ENCODE data around the gene SULT1B1.

The SULT1B1 gene

DNA sequence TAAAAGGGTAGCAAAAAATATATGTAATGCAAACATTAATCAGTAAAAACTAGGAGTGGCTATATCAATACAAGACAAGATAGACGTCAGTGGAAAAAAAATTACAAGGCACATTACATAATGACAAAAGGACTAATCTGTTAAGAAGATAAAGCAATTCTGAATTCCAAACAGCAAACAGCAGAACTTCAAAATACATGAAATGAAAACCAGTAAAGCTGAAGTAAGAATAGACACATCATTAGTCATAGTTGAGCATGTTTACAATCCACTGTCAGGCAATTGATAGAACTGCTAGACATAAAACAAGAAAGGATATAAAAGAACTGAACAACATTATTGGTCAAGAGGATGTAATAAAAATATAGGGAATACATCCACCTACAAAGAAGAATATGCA lies 12.2 kb downstream of the SULT1B1 start:
- no peak for DNase-seq

DNA sequence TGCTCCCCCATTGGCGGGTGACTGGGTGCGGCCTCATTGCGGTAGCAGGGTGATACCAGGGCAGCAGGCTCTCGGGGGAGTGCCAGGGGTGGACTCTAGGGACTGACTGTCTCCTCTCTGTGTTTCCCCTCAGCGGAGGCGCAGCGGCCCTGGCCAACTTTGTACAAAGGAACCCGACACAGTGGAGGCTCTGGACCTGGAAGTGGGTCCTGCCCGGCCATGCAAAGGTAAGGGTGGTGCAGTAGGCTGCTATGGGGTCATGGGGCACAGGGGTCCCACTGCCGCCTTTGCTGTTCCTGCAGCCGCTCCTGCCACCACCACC lies 16.3 kb downstream of the SULT1B1 start:
- DNase-seq, result no peak

DNA sequence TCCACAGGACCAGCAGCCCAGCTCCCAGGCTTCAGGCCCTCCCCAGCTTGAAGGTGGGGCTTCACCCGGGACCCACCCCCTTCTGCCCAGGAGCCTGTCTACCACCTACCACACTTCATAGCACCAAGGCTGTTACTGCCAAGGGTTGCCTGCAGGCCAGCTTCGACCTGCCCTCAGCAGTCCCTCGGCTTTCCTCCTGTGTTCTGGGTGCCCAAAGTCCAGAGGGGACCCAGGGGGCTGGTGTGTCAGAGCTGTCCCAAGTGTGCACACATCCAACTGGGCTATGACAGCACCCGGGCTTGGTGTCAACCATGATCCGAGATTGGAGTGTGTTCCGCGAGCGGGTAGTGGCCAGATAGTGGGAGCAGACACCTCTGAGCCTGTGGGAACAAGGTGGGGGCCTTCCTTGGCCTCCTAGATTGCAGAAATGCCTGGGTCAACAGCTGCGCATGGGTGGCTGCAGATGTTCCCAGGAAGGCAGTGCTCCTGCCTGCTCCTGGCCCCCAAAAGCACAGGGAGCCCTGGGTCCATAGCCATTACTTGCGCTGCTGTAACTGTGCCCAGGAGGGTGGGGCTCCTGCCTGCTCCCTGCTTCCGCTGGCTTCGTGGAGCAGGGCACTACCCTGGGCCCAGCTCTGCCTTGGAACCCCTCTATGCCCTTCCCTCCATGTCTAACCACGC lies 16.8 kb downstream of the SULT1B1 start:
- no peak for DNase-seq

DNA sequence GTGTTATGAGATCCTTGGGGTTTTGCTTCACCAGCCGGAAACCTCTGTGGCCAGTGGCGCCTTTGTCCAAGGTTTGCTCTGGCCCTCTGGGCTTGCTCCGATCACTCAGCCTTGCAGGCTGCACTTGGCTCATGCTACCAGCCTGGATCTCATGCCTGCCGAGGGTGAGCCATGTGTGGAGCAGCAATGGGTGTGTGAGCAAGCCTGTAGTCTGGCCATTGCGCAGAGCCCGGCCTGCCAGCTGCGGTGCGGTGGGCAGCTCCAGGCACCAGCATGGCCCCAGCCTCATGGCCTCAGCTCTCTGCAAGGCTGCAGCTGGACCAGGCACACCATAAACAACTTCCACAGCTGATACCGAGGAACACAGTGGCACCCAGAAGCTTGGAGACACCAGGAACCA lies 17.8 kb downstream of the SULT1B1 start:
- no peak for DNase-seq

DNA sequence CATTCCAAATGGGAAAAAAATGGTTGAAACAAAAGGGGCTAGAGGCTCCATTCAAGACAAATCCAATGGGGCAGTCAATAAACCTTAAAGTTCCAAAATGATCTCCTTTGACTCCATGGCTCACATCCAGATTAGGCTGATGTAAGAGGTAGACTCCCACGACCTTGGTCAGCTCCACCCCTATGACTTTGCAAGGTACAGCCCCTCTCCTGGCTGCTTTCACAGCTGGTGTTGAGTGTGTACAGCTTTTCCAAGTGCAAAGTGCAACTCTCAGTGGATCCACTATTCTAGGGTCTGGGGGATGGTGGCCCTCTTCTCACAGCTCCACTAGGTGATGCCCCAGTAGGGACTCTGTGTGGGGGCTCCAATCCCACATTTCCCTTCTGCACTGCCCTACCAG lies 21.5 kb downstream of the SULT1B1 start:
- DNase-seq, result no peak

DNA sequence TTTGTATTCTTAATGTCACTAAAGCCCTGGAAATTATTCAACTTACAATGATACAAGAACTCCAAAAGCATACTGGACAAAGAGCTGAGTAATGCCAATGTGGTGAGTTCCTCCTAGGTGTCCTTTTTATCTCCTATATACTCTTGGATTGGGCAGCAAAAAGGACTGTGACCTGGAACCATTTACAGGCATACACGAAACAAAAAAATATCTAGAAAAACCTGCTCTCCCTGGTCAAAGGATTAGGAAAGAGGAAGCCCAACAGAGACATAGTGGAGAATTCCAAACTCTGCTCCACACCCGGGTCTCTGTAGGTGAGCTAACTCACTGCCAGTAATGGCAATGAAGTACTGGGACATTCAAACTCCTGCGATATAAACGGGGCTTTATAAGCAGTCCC lies 25.3 kb downstream of the SULT1B1 start:
- DNase-seq, result no peak

DNA sequence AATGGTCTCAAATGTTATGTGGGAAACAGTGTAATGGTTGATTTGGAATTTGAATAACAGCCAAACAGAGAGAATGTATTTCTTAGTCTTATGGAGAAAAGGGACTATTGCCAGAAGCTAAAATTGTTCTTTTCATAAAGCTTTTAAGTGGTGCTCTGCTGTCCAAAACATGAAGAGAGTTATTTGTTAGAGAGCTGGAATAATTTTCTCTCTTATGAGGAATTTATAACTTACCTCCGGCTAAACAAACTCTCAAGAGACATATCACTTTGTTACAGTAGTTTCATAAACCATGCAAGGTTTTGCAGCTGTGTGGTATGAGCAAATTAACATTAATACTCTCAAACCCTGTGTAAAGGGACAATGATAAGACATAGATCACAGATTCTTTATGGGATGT lies 28.6 kb downstream of the SULT1B1 start:
- no peak for DNase-seq

DNA sequence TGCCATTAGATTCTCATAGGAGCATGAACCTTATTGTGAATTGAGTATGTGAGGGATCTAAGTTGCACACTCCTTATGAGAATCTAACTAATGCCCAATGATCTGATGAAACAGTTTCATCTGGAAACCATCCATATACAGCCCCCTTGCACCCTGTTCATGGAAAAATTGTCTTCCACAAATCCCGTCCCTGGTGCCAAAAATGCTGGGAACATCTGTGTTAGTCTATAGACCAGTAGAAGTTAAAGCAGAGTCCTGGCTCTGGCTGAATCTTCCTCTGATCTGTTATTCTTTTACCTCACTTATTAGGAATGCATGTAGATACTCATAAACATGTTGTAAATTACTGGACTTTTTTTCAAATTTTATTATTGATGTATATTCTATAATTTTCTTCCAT lies 29.2 kb downstream of the SULT1B1 start:
- no peak for DNase-seq

DNA sequence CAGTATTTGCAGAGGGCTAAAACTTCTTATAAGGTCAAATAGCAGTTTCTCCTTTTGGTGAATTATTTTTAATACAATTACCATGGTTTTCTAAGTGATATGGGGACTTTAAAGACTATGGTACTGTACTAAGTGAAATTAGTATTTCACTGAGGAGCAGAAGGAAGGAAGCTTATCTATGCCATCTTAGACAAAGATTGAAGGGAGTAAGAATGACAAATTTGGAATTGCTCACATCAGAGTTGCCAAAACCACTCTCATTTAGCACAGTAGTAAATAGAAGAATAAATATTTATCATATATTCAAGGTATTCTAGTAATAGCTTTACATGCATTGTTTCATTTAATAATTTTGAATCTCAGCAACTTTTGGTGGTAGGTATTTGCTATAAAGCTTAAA lies 30.4 kb downstream of the SULT1B1 start:
- DNase-seq, result no peak

DNA sequence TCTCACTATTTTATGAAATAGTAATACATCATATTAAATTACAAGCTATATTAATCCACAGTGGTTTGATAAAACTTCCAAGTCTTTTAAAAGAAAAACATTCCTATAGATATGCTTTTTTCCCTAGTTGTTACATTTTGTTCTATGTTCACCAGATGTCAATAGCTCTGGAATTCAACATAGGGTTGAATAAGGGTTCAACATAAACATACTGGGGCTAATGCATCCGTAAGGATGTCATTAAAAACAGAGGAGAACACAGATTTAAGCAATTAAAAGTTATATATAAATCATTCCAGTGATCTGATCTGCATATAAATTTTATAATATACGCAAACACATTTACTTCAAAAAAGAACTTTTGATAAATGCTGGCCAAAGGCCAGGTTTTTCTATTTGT lies 32.5 kb downstream of the SULT1B1 start:
- DNase-seq, result no peak

DNA sequence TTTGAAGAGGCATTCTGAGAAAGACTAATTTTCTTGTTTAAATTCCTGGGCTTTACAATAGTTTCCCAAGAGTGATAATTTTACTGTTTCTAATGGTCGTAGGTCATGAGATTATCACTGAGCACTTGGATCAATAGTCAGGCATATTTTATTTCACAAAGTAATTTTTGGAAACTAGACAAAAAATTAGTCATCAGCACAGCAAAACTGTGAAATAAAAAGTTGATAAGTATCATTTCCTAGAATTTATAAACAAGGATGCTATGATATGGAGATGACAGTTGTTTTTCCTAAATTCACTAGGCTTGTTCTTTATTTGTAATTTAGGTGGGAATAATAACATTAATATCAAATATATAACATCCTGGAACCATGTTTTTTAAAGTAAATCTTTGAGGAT lies 33.0 kb downstream of the SULT1B1 start:
- no peak for DNase-seq

DNA sequence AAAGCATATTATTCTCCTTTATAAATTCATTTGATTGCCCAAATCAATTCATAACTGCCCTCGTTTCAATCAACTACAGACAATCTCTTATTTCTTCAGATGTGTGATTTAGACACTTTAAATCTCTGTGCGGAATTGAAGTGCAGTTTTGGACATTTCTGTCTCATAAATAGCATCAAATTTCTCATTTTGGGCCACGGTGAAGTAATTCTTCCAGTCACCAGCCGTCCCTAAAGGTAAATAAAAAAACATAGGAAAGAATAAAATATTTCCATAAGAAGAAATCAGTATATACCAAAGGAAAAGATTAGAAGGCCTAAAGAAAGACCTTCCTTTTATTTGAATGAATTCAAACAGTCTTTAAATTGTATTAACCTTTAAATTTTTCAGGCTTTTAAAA lies 33.4 kb downstream of the SULT1B1 start:
- DNase-seq, result no peak

DNA sequence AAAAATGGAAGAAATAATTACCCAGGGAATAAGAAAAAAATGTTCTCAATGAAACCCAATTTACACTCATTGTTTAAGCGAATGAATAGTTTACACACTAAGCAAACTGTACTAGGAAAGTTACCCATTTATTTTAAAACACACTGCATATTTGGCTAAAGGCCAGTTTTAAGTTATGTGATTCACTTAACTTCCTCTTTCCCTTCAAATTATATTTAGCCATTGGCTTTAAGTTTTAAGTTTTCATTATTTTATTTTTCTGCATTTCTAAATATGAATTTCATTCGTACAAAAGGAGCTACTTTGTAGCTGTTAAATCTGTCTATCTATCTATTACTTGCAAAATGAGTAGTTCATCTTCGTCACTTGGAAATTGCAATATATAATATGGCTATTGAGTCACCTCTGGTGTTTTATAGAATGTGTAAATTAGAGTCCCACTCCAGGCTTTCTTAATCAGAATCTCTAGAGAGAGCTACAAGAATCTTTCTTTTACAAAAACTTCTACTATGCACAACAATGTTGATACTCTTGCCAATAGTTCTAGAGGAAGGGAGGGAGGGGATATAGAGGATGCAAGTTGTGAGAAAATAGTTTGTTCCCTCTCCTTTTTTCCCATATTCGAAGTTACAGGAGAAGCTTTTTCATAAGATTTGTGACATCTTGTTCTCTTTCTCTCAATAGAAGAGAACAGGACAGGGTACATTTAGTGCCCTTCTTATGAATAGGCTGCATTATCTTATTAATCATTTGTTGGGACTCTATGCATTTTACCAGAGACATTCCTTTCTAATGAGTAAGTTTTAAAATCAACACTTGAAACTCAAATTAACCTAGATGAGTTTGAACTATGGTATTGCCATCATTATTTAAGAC lies 41.8 kb downstream of the SULT1B1 start:
- DNase-seq, result no peak

DNA sequence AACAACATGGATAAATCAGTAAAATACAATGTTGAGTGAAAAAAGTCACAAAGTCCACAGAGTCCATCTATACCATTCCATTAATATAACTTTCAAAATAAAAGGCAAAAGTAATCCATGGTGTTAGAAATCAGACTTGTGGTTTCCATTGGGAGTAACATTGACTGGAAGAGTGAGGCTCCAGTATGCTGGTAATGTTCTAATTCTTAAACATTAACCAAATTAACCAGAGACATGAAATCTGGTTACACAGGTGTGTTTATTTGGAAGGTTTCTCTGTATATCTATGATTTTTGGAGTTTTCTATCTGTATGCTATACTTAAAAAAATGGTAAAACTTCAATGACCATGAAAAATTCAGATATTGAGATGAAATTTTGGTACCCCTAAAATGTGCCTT lies 42.6 kb downstream of the SULT1B1 start:
- no peak for DNase-seq

DNA sequence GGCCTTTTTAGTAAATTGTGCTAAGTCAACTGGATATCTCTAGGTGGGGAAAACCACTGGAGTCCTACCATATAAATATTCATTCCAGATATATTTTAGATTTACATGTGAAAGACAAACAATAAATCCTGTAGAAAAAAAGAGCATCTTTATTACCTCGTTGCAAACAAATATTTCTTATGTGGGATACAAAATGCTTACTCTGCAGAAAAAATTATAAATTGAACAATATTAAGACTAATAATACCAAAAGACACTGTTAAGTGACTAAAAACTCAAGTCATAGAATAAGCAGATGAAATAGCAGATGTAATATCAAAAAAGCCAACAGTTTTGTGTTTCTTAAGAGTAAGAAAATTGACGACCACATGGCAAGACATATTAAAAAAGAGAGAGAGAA lies 43.8 kb downstream of the SULT1B1 start:
- DNase-seq, result no peak

DNA sequence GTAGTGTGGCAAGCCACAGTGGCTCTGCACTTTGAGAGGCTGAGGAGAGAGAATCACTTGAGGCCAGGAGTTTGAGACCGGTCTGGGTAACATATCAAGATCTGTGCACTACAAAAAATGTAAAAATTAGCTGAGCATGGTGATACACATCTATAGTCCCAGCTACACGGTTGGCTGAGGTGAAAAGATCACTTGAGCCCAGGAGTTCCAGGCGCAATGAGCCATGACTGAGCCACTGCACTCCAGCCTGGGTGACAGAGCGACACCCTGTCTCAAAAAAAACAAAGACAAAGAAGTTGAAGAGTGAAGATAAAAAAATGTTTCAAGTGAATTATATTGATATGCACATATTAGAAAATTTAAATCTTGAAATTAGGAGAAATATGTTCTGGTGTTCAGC lies 46.3 kb downstream of the SULT1B1 start:
- no peak for DNase-seq

DNA sequence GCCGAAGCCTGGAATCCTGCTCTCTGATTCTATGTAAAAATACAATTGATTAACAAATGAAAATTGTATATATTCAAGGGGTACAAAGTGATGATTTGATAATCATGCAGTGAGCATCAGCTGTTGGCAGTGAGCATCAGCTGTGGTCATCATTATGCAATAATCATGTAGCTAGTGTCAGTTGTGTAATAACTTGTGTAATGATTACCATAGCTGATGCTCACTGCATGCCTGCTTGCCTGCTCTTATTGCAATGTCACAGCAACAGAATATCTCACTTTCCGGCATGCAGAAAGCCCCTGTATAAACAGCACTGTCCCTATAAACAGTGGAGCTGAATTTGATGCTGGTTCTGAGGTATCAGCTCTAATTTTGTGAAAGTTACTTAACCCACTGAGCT lies 46.8 kb downstream of the SULT1B1 start:
- DNase-seq, result no peak

DNA sequence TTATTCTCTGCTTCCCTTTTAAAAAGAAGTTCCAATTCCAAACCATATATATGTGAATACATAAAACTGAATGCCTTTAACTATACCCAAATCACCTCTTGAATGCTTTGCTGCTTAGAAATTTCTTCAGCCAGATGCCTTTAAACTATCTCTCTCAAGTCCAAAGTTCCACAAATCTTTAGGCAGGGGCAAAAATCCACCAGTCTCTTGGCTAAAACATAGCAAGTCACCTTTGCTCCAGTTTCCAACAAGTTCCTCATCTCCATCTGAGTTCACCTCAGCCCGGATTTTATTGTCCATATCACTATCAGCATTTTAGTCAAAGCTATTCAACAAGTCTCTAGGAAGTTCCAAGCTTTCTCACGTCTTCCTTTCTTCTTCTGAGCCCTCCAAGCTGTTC lies 49.8 kb downstream of the SULT1B1 start:
- DNase-seq, result no peak

DNA sequence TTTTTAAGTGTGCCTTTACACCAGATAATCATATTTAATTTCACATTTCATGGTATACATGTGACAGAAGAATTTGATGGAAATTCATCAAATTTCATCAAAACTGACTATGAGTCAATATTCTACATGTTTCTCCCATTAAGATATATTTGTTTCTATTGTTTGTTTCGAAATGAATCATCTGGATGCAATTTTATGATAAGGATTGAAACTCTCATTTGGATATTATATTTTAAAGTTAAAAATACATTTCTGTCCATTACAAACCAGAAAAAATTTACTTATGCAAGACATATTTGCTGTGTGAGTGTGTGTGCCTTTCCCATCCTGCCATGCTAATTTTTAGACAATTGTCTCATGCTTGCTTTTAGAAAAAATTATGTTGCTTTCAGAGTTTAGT lies 52.2 kb downstream of the SULT1B1 start:
- DNase-seq, result no peak

DNA sequence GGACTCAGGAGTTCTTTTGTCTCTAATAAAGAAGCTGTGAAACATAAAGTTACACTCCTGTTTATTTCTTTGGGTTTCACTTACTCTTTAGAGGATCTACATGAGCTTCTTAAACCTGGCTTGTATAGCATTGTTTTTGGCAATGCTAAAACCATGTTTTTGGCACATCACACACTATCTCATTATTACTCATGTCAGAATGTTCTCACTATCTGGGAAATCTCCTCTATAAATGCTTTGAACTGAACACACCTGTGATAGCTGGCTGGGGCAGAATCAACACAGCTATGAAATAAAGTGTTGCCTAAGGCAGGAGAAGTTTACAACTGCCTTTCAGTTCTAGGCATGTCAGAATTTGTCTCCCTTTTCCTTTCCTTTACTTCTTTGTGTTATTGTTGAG lies 52.6 kb downstream of the SULT1B1 start:
- no peak for DNase-seq

DNA sequence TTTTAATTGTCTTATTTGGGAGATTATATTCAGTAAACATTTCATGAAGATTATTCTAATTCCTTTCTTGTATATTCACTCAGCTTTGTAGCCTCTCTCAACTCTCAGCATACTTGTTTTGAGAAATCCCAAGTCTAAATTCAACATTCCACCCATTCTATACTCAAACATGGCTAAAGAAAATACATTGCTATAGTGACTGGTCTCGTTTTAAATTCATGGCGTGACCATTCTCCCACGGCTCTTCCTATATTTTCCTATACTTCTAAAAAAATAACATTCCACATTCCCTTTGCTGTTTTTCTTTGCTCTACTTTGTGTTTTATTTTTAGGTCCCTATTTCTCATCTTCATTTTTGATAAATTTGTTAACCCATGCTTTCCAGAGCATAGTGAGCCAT lies 58.2 kb downstream of the SULT1B1 start:
- no peak for DNase-seq

DNA sequence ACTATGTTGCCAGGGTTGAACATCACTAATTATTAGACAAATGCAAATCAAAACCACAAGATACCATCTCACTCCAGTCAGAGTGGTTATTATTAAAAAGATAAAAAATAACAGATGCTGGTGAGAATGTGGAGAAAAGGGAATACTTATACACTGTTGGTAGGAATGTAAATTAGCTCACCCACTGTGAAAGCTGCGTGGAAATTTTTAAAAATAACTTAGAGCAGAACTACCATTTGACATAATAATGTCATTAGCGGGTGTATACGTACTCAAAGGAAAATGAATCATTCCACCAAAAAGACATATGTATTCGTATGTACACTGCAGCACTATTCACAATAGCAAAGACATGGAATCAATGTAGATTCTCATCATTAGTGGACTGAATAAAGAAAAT lies 58.7 kb downstream of the SULT1B1 start:
- no peak for DNase-seq

DNA sequence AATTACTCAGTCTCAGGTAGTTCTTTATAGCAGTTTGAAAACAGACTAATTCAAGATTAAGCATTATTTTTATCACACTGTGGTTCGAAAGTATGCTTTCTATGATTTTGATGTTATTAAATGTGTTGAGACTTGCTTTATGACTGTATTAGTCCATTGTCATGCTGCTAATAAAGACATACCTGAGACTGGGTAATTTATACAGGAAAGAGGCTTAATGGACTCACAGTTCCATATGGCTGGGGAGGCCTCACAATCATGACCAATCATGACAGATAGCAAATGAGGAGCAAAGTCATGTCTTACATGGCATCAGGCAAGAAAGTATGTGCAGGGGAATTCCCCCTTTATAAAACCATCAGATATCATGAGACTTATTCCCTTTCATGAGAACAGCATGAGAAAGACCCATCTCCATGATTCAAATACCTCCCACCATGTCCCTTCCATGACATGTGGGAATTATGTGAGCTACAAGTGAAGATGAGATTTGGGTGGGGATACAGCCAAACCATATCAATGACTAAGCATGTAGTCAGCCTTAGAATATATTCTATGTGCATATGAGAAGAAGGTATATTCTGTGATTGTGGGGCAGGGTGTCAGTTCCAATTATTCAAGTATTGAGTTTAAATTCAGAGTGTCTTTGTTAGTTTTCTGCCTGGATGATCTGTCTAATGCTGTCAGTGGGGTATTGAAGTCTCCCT lies 62.7 kb downstream of the SULT1B1 start:
- no peak for DNase-seq

DNA sequence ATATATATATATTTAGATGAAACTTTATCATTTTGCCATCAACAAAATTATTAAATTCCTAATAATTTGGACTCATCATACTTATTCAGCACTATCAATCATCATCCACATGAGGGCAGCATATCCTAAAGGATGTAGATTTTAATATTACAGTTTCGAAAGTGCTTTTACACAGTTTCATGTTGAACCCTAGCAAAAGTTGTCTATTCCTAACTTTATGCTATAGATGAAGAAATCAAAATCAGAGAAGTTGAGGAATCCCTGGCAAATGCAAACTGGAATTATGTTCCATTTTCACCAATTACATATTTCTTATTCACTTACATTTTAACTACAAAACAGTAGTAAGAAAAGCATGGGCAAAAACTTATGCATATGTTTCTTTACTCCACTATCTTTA lies 70.8 kb downstream of the SULT1B1 start:
- no peak for DNase-seq

All from activated naive CD4-positive, alpha-beta T cell treated with anti-CD3 and anti-CD28 coated beads, Interleukin-2, amount 50 U/mL, for 16 hours (primary cell).